ENCODE measurements around the gene TAOK1. TPM values are rescaled to one million over a fixed set of nuclear protein-coding genes. Genes with fewer than 3 reads are reported as not detected.

Gene TAOK1
- total and polyA plus RNA-seq, 2 of the 13 experiments (the other 11 are each of a cell fraction or from before 2014, with no cell fraction given), result 14.1 to 23.0 TPM

DNA sequence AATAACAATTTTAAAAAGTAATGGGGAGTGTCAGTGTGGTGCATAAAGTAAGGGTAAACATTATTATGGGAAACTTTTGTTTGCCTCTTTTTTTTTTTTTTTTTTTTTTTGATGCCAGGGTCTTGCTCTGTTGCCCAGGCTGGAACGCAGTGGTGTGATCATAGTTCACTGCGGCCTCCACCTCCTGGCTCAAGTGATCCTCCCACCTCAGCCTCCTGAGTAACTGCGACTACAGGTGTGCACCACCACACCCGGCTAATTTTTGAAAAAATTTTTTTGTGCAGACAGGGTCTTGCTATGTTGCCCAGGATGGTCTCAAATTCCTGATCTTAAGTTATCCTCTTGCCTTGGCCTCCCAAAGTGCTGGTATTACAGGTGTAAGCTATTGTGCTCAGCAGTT is 10.7 kb downstream of the TAOK1 start:
- FAIRE-seq (no peak), ATAC-seq (no peak), DNase-seq (ENCODE audit: low spot score) (no peak)
- peaks cover 19% of the 10 kb centered on the region for H3K4me1 ChIP-seq (ENCODE audit: insufficient read depth, low read length)
- H3K79me2 ChIP-seq (ENCODE audit: insufficient read depth, low read length), result peaks cover 80% of the 10 kb centered on the region
- ChIA-PET POLR2A (no interaction called here), CTCF (ENCODE audit: low intra/inter-chr PET ratio, low total read pairs) (no interaction called here)
- no peaks in the 10 kb centered on the region for H3K27me3 ChIP-seq (ENCODE audit: control insufficient read depth in 1 of 2, insufficient read depth in 2 of 2, low read length in 2 of 2)
- peaks cover 6 to 24% of the 10 kb centered on the region in 2 experiments; a peak in 4 of 5 replicates for H3K36me3 ChIP-seq (replicated peaks in 1 of 2; ENCODE audit: control insufficient read depth in 1 of 2, insufficient read depth in 2 of 2, low read length in 2 of 2)
- no peaks in the 10 kb centered on the region for H3K9me3 ChIP-seq (ENCODE audit: low read length)
- no peak overlapping the region for H3K9ac ChIP-seq (ENCODE audit: insufficient read depth, low read depth, low read length)
- H4K20me1 ChIP-seq (ENCODE audit: insufficient read depth, low read length), result peaks cover 33% of the 10 kb centered on the region
- in situ Hi-C loops (cut with HindIII; ENCODE audit: extremely low pct_ligation_motif_present, low pct_unique_long_range_greater_than_20kb), result no loop called here
- 97% methylated on average over 4 of the region's 4 CpGs for WGBS (ENCODE audit: low lambda C conversion rate)
- H3K4me2 ChIP-seq (ENCODE audit: low read depth, low read length), result no peak overlapping the region
- H3K27ac ChIP-seq (ENCODE audit: extremely low read length, insufficient read depth, low read length), result no peak overlapping the region
- TF ChIP-seq ZNF121 (CRISPR knock-in tag; IDR thresholded peaks at IDR 0.05) (peak; percentile 51), FOXK2 (IDR thresholded peaks at IDR 0.05) (no peak), ZNF770 (CRISPR knock-in tag; IDR thresholded peaks at IDR 0.05) (peak; percentile 50; the same call in 1 of the 2 replicates), TOPORS (CRISPR knock-in tag; IDR thresholded peaks at IDR 0.05) (no peak)
- no TSS peak for BruUV-seq (replicated peaks)
- intact Hi-C loops (cut with micrococcal nuclease; ENCODE audit: unreplicated experiment), result no loop called here
- no peak overlapping the region for H3K4me3 ChIP-seq (replicated peaks in 1 of 3; ENCODE audit: insufficient read depth in 1 of 3, low read depth in 2 of 3, low read length in 3 of 3)
- H2AFZ ChIP-seq (ENCODE audit: low read length), result no peak overlapping the region

GRCh38 chr17:29401258-29401657 is 11.1 kb downstream of the TAOK1 start:
- intact Hi-C loops (cut with micrococcal nuclease; ENCODE audit: unreplicated experiment) (no loop called here), in situ Hi-C loops (cut with HindIII; ENCODE audit: extremely low pct_ligation_motif_present, low pct_unique_long_range_greater_than_20kb) (no loop called here)
- H3K9me3 ChIP-seq (ENCODE audit: low read length), result no peaks in the 10 kb centered on the region
- peaks cover 80% of the 10 kb centered on the region for H3K79me2 ChIP-seq (ENCODE audit: insufficient read depth, low read length)
- DNase-seq (ENCODE audit: low spot score) (no peak), ATAC-seq (no peak), FAIRE-seq (no peak)
- no peak overlapping the region for H3K27ac ChIP-seq (ENCODE audit: extremely low read length, insufficient read depth, low read length)
- H3K36me3 ChIP-seq (replicated peaks in 1 of 2; ENCODE audit: control insufficient read depth in 1 of 2, insufficient read depth in 2 of 2, low read length in 2 of 2), result peaks cover 6 to 24% of the 10 kb centered on the region in 2 experiments; a peak in 4 of 5 replicates
- H3K4me3 ChIP-seq (replicated peaks in 1 of 3; ENCODE audit: insufficient read depth in 1 of 3, low read depth in 2 of 3, low read length in 3 of 3), result no peak overlapping the region
- BruUV-seq (replicated peaks), result no TSS peak
- peaks cover 19% of the 10 kb centered on the region for H3K4me1 ChIP-seq (ENCODE audit: insufficient read depth, low read length)
- POLR2A ChIA-PET, result no interaction called here
- H3K27me3 ChIP-seq (ENCODE audit: control insufficient read depth in 1 of 2, insufficient read depth in 2 of 2, low read length in 2 of 2), result no peaks in the 10 kb centered on the region
- CTCF ChIA-PET (ENCODE audit: low intra/inter-chr PET ratio, low total read pairs), result no interaction called here
- no peak overlapping the region for H3K9ac ChIP-seq (ENCODE audit: insufficient read depth, low read depth, low read length)
- peaks cover 33% of the 10 kb centered on the region for H4K20me1 ChIP-seq (ENCODE audit: insufficient read depth, low read length)
- no peak overlapping the region for H2AFZ ChIP-seq (ENCODE audit: low read length)
- H3K4me2 ChIP-seq (ENCODE audit: low read depth, low read length), result no peak overlapping the region
- over 99% methylated on average over 4 of the region's 4 CpGs for WGBS (ENCODE audit: low lambda C conversion rate)
- no peak for TF ChIP-seq MXD1 (CRISPR knock-in tag; IDR thresholded peaks at IDR 0.05)
- TF ChIP-seq, protein P1, sequence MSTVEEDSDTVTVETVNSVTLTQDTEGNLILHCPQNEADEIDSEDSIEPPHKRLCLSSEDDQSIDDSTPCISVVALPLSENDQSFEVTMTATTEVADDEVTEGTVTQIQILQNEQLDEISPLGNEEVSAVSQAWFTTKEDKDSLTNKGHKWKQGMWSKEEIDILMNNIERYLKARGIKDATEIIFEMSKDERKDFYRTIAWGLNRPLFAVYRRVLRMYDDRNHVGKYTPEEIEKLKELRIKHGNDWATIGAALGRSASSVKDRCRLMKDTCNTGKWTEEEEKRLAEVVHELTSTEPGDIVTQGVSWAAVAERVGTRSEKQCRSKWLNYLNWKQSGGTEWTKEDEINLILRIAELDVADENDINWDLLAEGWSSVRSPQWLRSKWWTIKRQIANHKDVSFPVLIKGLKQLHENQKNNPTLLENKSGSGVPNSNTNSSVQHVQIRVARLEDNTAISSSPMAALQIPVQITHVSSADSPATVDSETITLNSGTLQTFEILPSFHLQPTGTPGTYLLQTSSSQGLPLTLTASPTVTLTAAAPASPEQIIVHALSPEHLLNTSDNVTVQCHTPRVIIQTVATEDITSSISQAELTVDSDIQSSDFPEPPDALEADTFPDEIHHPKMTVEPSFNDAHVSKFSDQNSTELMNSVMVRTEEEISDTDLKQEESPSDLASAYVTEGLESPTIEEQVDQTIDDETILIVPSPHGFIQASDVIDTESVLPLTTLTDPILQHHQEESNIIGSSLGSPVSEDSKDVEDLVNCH (CRISPR knock-in tag; IDR thresholded peaks at IDR 0.05), result no peak
- TF ChIP-seq HNF4G (IDR thresholded peaks at IDR 0.05; ENCODE audit: borderline replicate concordance, low read depth, low read length), result no peak
- no peak for TF ChIP-seq HNF4G (CRISPR knock-in tag; IDR thresholded peaks at IDR 0.05; ENCODE audit: borderline replicate concordance, low read depth)
- TF ChIP-seq KDM6A (CRISPR knock-in tag; IDR thresholded peaks at IDR 0.05; ENCODE audit: low read depth), result no peak
- TF ChIP-seq SKIL (CRISPR knock-in tag; IDR thresholded peaks at IDR 0.05; ENCODE audit: borderline replicate concordance), result no peak
- TF ChIP-seq, protein P2, sequence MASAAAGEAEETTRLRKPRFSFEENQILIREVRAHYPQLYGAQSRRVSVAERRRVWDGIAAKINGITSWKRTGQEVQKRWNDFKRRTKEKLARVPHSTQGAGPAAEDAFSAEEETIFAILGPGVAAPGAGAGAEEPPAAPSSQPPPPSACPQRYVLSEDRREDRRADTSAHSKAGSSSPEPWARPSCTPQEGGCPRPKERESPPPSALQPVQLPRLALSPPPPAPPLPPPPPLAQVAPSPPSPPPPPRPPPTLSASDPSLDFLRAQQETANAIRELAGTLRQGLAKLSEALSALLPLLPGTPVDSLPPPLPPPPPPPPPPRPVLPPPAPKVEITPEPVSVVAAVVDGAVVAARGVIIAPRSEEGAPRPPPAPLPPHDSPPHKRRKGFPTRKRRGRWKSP (CRISPR knock-in tag; IDR thresholded peaks at IDR 0.05), result no peak

All from HepG2 (cell line).